Adrenal gland (tissue), 5 donors: ENCODE results near the gene FRY.

ENCODE experiments used
- POLR2A ChIP-seq, 2 donors: fragments of 450-650 bp; IDR thresholded peaks; one replicate each; pipeline ENCODE4 v1.6.1; 2017; ENCODE audit warnings: antibody characterized with exemption in 2 of 2, mild to moderate bottlenecking in 2 of 2, moderate library complexity in 1 of 2
- TF ChIP-seq, protein P1 (sequence below), 6 experiments: fragments of 450-650 bp in 4 of 6; fragments of 200-600 bp in 2 of 6; sonication (generic) in 1 of 6; IDR thresholded peaks; 1 replicate in 5 of 6; 2 replicates in 1 of 6; pipeline versions ENCODE4 v1.5.1 to v1.8.0; 2016 to 2021; ENCODE audit warnings: antibody characterized with exemption in 6 of 6, mild to moderate bottlenecking in 2 of 6, moderate library complexity in 1 of 6
- donor health status: DM: no; HTN: no; CAD: no.

DNA sequence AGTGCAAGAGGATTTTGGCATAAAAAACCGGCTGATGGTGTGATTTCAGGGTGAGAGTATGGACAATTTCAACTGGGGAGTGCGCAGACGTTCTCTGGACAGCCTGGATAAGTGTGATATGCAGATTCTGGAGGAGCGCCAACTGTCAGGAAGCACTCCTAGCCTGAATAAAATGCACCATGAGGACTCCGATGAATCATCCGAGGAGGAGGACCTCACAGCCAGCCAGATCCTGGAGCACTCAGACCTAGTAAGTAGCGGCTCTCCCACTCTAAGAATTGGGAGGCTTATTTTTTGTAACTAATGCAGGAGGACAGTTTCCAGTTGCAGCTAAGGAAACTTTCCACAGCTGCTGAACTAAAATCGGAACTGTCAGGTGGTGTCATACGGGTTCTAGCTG, 230.0 kb downstream of the FRY start:
- TF ChIP-seq, protein P1, sequence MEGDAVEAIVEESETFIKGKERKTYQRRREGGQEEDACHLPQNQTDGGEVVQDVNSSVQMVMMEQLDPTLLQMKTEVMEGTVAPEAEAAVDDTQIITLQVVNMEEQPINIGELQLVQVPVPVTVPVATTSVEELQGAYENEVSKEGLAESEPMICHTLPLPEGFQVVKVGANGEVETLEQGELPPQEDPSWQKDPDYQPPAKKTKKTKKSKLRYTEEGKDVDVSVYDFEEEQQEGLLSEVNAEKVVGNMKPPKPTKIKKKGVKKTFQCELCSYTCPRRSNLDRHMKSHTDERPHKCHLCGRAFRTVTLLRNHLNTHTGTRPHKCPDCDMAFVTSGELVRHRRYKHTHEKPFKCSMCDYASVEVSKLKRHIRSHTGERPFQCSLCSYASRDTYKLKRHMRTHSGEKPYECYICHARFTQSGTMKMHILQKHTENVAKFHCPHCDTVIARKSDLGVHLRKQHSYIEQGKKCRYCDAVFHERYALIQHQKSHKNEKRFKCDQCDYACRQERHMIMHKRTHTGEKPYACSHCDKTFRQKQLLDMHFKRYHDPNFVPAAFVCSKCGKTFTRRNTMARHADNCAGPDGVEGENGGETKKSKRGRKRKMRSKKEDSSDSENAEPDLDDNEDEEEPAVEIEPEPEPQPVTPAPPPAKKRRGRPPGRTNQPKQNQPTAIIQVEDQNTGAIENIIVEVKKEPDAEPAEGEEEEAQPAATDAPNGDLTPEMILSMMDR (IDR thresholded peaks at IDR 0.05), result no peak
- no peak for TF ChIP-seq POLR2A (IDR thresholded peaks at IDR 0.05)
